Ecto neural progenitor cell (in vitro differentiated cells): ENCODE results near the gene TTYH2.

Experiments used
- DNase-seq: peaks from one replicate; pipeline ENCODE4 v3.0.0-alpha.2; 2018; ENCODE audit warnings: low spot score

TTYH2 gene

GRCh38 chr17:74196541-74197317 lies 16.6 kb upstream of the TTYH2 start:
- DNase-seq: no peak

GRCh38 chr17:74197801-74198200 lies 15.6 kb upstream of the TTYH2 start:
- DNase-seq: no peak

GRCh38 chr17:74198694-74199093 lies 14.7 kb upstream of the TTYH2 start:
- no peak for DNase-seq

- peak; percentile 91 for DNase-seq
Measured at GRCh38 chr17:74199306-74200092, 13.9 kb upstream of the TTYH2 start.

- DNase-seq: no peak
Measured at GRCh38 chr17:74200112-74200511, 13.3 kb upstream of the TTYH2 start.

- DNase-seq: no peak
Measured at GRCh38 chr17:74201250-74201649, 12.1 kb upstream of the TTYH2 start.

- DNase-seq: no peak
Measured at GRCh38 chr17:74201948-74202347, 11.4 kb upstream of the TTYH2 start.

- DNase-seq: no peak
Measured at GRCh38 chr17:74202938-74203337, 10.4 kb upstream of the TTYH2 start.

- DNase-seq: peak; percentile 99
Measured at GRCh38 chr17:74203439-74204240, 9.7 kb upstream of the TTYH2 start, which contains the start of gene RPL38. TSS of gene RPL38 (plus strand) at chr17:74203678. CDS start at chr17:74203956, 278 bp downstream.

- no peak for DNase-seq
Measured at GRCh38 chr17:74204474-74204873, 8.9 kb upstream of the TTYH2 start.

GRCh38 chr17:74205274-74205673 lies 8.1 kb upstream of the TTYH2 start:
- no peak for DNase-seq

- no peak for DNase-seq
Measured at GRCh38 chr17:74206332-74206818, 7.0 kb upstream of the TTYH2 start.

- peak; percentile 87 for DNase-seq
Measured at GRCh38 chr17:74210191-74211140, 2.9 kb upstream of the TTYH2 start.

GRCh38 chr17:74211141-74211911 lies 2.0 kb upstream of the TTYH2 start:
- DNase-seq: peak; percentile 82

- DNase-seq: no peak
Measured at GRCh38 chr17:74211912-74212208, 1.5 kb upstream of the TTYH2 start.

- peak; percentile 66 for DNase-seq
Measured at GRCh38 chr17:74212209-74212912, 1.0 kb upstream of the TTYH2 start.

- peak; percentile 75 for DNase-seq
Measured at GRCh38 chr17:74213861-74214391, 555 bp downstream of the TTYH2 start.

GRCh38 chr17:74214484-74215341 lies 1.3 kb downstream of the TTYH2 start:
- DNase-seq: no peak

- DNase-seq: no peak
Measured at GRCh38 chr17:74215342-74215727, 2.0 kb downstream of the TTYH2 start.
